ENCODE measurements around the gene FUT7.

FUT7 gene

GRCh38 chr9:137071282-137071681 is 39.4 kb upstream of the FUT7 start:
- peaks cover 13% of the 10 kb centered on the region for H3K27me3 ChIP-seq (ENCODE audit: control insufficient read depth, insufficient read depth, low read length)
- H3K9me3 ChIP-seq (ENCODE audit: control insufficient read depth, low read length) = no peaks in the 10 kb centered on the region
- no peak overlapping the region for H3K4me3 ChIP-seq (ENCODE audit: low read length)
- H3K4me1 ChIP-seq (ENCODE audit: control insufficient read depth, insufficient read depth, low read length) = peaks cover 41% of the 10 kb centered on the region
- H3K36me3 ChIP-seq (ENCODE audit: control insufficient read depth, insufficient read depth, low read length) = no peaks in the 10 kb centered on the region
- peak overlapping the region; percentile 65 for H3K9ac ChIP-seq (ENCODE audit: low read length)

- Histone ChIP-seq H3K4me3 (ENCODE audit: low read length) (no peak overlapping the region), H3K27me3 (ENCODE audit: control insufficient read depth, insufficient read depth, low read length) (peaks cover 13% of the 10 kb centered on the region), H3K9me3 (ENCODE audit: control insufficient read depth, low read length) (no peaks in the 10 kb centered on the region), H3K4me1 (ENCODE audit: control insufficient read depth, insufficient read depth, low read length) (peaks cover 42% of the 10 kb centered on the region), H3K9ac (ENCODE audit: low read length) (peak overlapping the region; percentile 65), H3K36me3 (ENCODE audit: control insufficient read depth, insufficient read depth, low read length) (no peaks in the 10 kb centered on the region)
Measured at GRCh38 chr9:137070906-137071275, 39.0 kb upstream of the FUT7 start.

- peaks cover 42% of the 10 kb centered on the region for H3K4me1 ChIP-seq (ENCODE audit: control insufficient read depth, insufficient read depth, low read length)
- peak within 1 kb of the TSS; percentile 65 for H3K9ac ChIP-seq (ENCODE audit: low read length)
- H3K9me3 ChIP-seq (ENCODE audit: control insufficient read depth, low read length) = no peaks in the 10 kb centered on the region
- peaks cover 13% of the 10 kb centered on the region for H3K27me3 ChIP-seq (ENCODE audit: control insufficient read depth, insufficient read depth, low read length)
- no peaks in the 10 kb centered on the region for H3K36me3 ChIP-seq (ENCODE audit: control insufficient read depth, insufficient read depth, low read length)
- H3K4me3 ChIP-seq (ENCODE audit: low read length) = peak within 1 kb of the TSS; percentile 25
Measured at GRCh38 chr9:137070201-137070905, 38.5 kb upstream of the FUT7 start, which contains the start of gene SAPCD2. TSS of gene SAPCD2 (minus strand) at chr9:137070557. CDS start at chr9:137070460, 97 bp downstream.

DNA sequence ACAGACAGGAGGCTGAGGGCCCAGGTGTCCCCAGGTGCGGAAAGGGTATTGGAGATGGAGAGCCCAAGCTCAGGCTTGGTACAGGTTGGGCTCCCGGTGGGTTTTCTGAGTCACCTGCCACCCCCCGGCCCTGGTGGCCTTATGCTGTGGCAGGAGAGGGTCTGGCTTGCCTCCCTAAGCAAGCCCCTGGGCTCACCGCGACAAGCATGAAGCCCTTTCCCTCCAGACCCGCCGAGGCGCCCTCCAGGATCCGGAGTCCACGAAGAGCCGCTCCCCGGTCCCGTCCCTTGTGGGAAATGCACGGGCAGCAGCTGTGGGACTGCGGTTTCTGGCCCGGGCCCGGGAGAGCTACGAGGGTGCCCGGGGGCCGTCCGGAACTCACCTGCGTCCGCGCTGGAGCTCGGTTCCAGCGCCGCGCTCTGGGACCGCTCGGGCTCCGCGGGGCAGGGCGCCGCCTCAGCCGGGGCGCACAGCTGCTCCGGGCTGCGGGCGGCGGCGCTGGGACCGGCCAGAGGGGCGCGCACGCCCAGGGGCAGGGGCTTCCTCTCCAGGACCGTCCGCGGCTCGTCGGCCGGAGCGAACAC is 37.7 kb upstream of the FUT7 start:
- Histone ChIP-seq H3K4me1 (ENCODE audit: control insufficient read depth, insufficient read depth, low read length) (peaks cover 42% of the 10 kb centered on the region), H3K9ac (ENCODE audit: low read length) (no peak overlapping the region), H3K27me3 (ENCODE audit: control insufficient read depth, insufficient read depth, low read length) (peaks cover 13% of the 10 kb centered on the region), H3K9me3 (ENCODE audit: control insufficient read depth, low read length) (no peaks in the 10 kb centered on the region), H3K36me3 (ENCODE audit: control insufficient read depth, insufficient read depth, low read length) (no peaks in the 10 kb centered on the region), H3K4me3 (ENCODE audit: low read length) (no peak overlapping the region)

- no peaks in the 10 kb centered on the region for H3K36me3 ChIP-seq (ENCODE audit: control insufficient read depth, insufficient read depth, low read length)
- H3K9ac ChIP-seq (ENCODE audit: low read length) = no peak overlapping the region
- peaks cover 43% of the 10 kb centered on the region for H3K4me1 ChIP-seq (ENCODE audit: control insufficient read depth, insufficient read depth, low read length)
- H3K27me3 ChIP-seq (ENCODE audit: control insufficient read depth, insufficient read depth, low read length) = peaks cover 13% of the 10 kb centered on the region
- H3K9me3 ChIP-seq (ENCODE audit: control insufficient read depth, low read length) = no peaks in the 10 kb centered on the region
- no peak overlapping the region for H3K4me3 ChIP-seq (ENCODE audit: low read length)
Measured at GRCh38 chr9:137068539-137069507, 36.9 kb upstream of the FUT7 start.

GRCh38 chr9:137067860-137068538 is 36.1 kb upstream of the FUT7 start:
- peaks cover 42% of the 10 kb centered on the region for H3K4me1 ChIP-seq (ENCODE audit: control insufficient read depth, insufficient read depth, low read length)
- H3K27me3 ChIP-seq (ENCODE audit: control insufficient read depth, insufficient read depth, low read length) = peaks cover 13% of the 10 kb centered on the region

DNA sequence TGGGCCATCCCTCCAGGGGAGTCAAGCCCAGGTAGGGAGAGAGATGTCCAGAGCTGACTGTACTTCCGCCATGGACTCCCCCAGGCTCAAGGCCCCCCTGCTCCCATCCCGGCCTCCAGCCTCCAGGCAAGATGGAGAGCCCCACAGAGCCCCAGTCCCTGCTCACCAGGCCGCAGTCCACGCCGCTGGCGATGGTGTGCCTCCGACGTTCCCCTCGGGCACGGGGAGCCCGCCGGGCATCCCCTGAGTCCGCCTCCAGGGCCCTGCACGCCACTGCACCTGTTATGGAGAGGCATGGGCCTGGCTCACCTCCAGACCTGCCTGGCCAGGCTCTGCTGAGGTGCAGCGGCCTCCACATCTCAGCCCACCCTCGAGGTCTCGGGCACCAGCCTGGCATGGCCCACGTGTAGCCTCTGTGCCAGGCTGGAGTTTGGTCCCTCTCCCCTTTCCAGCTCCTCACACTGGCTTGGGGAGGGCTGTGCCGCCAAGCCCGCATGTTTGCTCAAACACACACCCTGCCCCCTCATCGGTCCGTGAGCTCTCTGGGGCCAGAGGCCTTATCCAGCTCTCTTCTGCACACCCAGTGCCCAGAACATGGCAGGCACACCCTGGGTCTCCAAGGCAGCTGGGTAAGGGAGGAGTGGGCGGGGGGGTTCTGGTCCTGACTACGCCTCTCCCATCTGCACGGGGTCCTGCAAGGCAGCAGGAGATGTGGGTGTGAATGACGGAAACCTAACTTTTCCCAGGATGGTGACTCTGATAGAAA is 34.4 kb upstream of the FUT7 start:
- Histone ChIP-seq H3K36me3 (ENCODE audit: control insufficient read depth, insufficient read depth, low read length) (no peaks in the 10 kb centered on the region), H3K27me3 (ENCODE audit: control insufficient read depth, insufficient read depth, low read length) (peaks cover 13% of the 10 kb centered on the region), H3K9me3 (ENCODE audit: control insufficient read depth, low read length) (no peaks in the 10 kb centered on the region), H3K9ac (ENCODE audit: low read length) (no peak overlapping the region), H3K4me3 (ENCODE audit: low read length) (no peak overlapping the region), H3K4me1 (ENCODE audit: control insufficient read depth, insufficient read depth, low read length) (peaks cover 41% of the 10 kb centered on the region)

More at GRCh38 chr9:137067860-137068538, 36.1 kb upstream of the FUT7 start:
- Histone ChIP-seq H3K9me3 (ENCODE audit: control insufficient read depth, low read length) (no peaks in the 10 kb centered on the region), H3K36me3 (ENCODE audit: control insufficient read depth, insufficient read depth, low read length) (no peaks in the 10 kb centered on the region), H3K9ac (ENCODE audit: low read length) (no peak overlapping the region), H3K4me3 (ENCODE audit: low read length) (no peak overlapping the region)

DNA sequence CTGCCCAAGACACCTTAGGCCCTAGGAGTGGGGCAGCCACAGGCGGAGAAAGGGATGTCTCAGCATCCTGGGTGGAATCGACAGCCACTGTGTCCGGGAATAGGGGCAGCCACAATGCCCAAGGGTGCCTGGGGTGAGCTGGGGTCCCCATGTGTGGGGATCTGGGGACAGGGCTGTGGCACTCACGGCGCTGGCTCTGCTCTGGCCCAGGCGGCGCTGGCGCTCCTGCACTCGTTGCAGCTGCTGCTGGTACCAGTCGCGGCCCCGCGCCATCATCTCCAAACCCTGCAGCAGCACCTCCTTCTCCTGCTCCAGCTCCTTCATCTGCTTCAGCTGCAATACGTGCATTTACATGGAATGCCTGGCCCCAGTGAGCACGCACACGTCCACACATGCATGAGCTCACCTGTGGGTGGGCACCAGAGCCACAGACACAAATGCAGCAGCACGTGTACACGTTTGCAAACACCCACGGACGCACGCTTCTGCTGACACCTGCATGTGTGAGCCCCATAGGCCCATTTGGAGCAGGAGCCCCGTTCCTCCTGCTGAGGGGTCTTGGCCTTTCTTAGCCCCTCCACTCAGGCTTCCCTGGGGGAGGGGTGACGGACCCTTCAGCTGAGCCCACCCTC is 33.6 kb upstream of the FUT7 start:
- H3K9ac ChIP-seq (ENCODE audit: low read length) = no peak overlapping the region
- no peak overlapping the region for H3K4me3 ChIP-seq (ENCODE audit: low read length)
- peaks cover 33% of the 10 kb centered on the region for H3K4me1 ChIP-seq (ENCODE audit: control insufficient read depth, insufficient read depth, low read length)
- H3K36me3 ChIP-seq (ENCODE audit: control insufficient read depth, insufficient read depth, low read length) = no peaks in the 10 kb centered on the region
- H3K9me3 ChIP-seq (ENCODE audit: control insufficient read depth, low read length) = no peaks in the 10 kb centered on the region
- peaks cover 13% of the 10 kb centered on the region for H3K27me3 ChIP-seq (ENCODE audit: control insufficient read depth, insufficient read depth, low read length)

GRCh38 chr9:137064880-137065164 is 32.9 kb upstream of the FUT7 start:
- Histone ChIP-seq H3K4me1 (ENCODE audit: control insufficient read depth, insufficient read depth, low read length) (peaks cover 33% of the 10 kb centered on the region), H3K27me3 (ENCODE audit: control insufficient read depth, insufficient read depth, low read length) (peaks cover 13% of the 10 kb centered on the region), H3K4me3 (ENCODE audit: low read length) (no peak overlapping the region), H3K36me3 (ENCODE audit: control insufficient read depth, insufficient read depth, low read length) (no peaks in the 10 kb centered on the region), H3K9me3 (ENCODE audit: control insufficient read depth, low read length) (no peaks in the 10 kb centered on the region), H3K9ac (ENCODE audit: low read length) (no peak overlapping the region)

DNA sequence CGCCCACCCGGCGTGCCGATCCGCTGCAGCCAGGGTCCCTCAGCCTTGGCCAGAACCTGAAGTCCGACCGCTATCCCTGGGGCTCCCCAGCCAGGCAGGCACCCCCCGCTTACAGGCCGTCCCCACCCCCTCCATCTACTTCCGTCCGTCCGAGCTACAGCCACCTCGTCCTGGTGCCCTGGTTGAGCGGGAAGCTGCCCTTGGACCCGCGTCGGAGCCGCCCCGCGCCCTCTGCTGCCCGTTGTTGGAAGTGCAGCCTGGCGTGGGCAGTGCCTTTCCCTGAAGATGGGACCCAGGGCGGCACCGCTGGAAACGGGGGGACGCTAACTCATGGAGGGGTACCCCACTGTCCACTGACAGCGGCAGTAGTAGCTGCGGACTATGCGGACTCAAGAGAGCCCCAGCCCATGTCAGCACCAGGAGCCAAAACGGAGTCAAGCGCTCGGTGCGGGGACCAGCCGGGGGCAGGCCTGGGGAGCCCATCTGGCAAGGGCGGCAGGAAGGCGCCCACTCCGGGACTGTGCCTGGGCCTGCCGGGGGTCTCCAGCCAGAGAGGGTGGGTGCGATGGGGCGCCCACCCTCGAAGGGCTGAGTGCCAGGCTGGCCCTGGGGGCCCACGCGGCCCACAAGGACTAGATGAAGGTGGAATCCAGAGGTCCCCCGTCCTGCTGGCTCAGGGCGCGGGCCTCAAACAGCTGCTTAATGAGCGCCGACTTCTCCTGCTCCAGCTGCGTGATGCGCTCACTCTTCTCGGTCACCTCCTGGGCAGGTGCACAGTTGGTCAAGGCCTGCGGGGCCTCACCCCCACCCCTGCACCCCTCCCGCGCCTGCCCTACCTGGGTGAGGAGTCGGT is 32.4 kb upstream of the FUT7 start:
- Histone ChIP-seq H3K36me3 (ENCODE audit: control insufficient read depth, insufficient read depth, low read length) (no peaks in the 10 kb centered on the region), H3K9me3 (ENCODE audit: control insufficient read depth, low read length) (no peaks in the 10 kb centered on the region), H3K27me3 (ENCODE audit: control insufficient read depth, insufficient read depth, low read length) (peaks cover 9% of the 10 kb centered on the region), H3K4me1 (ENCODE audit: control insufficient read depth, insufficient read depth, low read length) (peaks cover 29% of the 10 kb centered on the region), H3K9ac (ENCODE audit: low read length) (no peak overlapping the region), H3K4me3 (ENCODE audit: low read length) (no peak overlapping the region)
